ENCODE data around the gene CYP4F3. TPM values are rescaled to one million over a fixed set of nuclear protein-coding genes. Genes with fewer than 3 reads are reported as not detected.
"Not testable (repeated sequence)": the region's sequence is repeated elsewhere in the genome, so short reads cannot be mapped to it uniquely, and the experiment has no call there.

Gene CYP4F3
- total RNA-seq, 1 donor from 2014 or later = 0.24 TPM

DNA sequence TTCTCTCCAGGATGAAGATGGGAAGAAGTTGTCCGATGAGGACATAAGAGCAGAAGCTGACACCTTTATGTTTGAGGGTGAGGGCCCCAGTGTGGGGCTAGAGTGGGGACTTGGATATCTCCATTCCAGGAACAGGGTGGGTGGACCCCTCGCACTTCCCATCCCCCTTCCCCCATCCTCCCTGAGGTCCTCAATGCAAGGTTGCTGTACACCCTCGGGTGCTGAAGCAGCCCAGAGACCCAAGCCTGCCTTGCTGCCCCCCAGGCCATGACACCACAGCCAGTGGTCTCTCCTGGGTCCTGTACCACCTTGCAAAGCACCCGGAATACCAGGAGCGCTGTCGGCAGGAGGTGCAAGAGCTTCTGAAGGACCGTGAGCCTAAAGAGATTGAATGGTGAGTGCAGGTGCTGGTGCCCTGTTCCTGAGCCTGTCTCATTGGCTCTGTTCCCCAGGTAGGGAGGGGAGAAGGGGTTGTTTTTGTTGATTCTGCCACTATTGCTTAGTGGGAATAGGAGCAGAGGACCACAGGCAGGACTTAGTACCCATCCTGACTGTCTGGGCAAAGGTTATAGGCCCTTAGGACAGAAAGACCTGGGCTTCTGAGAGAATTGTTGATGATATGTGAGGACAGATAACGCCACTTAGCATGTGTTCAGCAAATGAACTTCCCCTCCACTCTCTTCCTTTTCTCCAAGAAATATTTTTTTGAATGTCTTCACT is 12.0 kb downstream of the CYP4F3 start:
- DNase-seq = no peak
- no peak for ATAC-seq (ENCODE audit: poor library complexity)
- intact Hi-C loops (cut with DNase I) = no loop called here

DNA sequence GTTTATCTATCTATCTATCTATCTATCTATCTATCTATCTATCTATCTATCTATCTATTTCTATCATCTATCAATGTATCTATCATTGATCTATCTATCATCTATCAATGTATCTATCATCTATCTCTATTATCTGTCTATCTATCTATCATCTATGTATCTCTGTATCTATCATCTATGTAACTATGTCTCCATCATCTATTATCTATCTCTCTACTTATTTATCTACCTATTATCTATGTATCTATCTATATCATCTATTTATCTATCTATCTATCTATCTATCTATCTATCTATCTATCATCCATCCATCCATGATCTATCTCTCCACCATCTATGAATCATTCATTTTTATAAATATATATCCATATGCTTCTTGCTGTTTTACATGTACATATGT is 15.8 kb downstream of the CYP4F3 start:
- intact Hi-C loops (cut with DNase I) = no loop called here
- ATAC-seq (ENCODE audit: poor library complexity) (no peak), DNase-seq (no peak)

DNA sequence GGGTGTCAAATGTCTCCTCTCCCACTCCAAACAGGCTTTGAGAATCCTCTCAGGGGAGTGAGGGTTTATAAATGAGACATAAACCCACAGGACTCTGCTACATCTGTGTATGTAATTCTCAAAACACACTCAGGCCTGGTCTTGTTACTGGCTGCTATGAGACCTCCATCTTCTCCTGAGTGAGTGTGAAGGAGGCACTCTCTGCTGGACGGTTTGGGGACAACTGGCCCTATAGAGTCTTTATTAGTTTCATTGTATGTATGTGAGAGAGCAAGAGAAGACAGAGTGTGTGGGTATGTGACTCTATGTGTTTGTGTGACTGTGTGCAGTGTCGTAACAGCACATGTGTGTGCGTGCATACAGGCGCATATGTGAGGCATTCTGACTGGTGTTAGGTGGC is 22.6 kb downstream of the CYP4F3 start:
- intact Hi-C loops (cut with DNase I) = no loop called here
- no peak for ATAC-seq (ENCODE audit: poor library complexity)

DNA sequence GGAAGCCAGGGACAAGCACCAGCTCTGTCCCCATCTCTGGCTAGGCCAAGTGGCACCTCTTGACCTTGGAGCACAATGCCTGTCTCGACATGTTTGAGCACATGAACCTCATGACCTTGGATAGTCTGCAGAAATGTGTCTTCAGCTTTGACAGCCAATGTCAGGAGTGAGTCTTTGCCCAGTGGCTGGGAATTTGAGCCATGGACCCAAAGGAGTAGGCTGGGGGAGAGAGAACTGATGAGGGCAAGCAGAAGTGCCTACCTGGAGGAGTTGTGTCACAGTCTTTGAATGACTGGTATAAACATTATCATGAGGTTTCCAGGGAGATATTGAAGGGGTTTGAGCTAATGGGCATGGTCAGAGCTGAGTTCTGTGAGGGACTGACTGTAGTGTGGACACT is 25.5 kb downstream of the CYP4F3 start:
- intact Hi-C loops (cut with DNase I) = no loop called here
- ATAC-seq (ENCODE audit: poor library complexity) (no peak), DNase-seq (no peak)

More for the DNA sequence above, 22.6 kb downstream of the CYP4F3 start:
- no peak for DNase-seq

- ATAC-seq (ENCODE audit: poor library complexity) (no peak), DNase-seq (peak; percentile 44)
- intact Hi-C loops (cut with DNase I) = no loop called here
These were observed 26.2 kb downstream of the CYP4F3 start for GRCh38 chr19:15666883-15667282.

GRCh38 chr19:15669440-15669839 is 28.7 kb downstream of the CYP4F3 start:
- intact Hi-C loops (cut with DNase I) = no loop called here
- no peak for ATAC-seq (ENCODE audit: poor library complexity)

DNA sequence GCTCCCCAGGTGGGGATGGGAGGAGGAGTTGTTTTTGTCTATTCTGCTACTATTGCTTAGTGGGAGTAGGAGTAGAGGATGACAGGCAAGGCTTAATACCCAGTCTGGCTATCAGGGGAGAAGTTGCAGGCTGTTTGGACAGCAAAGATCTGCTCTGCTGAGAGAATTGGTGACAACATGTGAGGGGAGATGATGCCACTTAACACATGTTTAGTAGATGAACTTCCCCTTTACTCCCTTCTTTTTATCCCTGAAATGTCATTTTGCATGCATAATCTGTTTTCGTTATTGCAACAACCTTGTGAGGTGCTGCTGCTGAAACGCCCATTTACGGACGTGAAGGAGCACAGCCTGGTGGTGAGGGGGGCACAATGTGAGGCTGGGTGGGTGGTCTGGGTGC is 29.2 kb downstream of the CYP4F3 start:
- ATAC-seq (ENCODE audit: poor library complexity) (no peak), DNase-seq (no peak)
- intact Hi-C loops (cut with DNase I) = no loop called here

More at GRCh38 chr19:15669440-15669839, 28.7 kb downstream of the CYP4F3 start:
- DNase-seq = no peak

DNA sequence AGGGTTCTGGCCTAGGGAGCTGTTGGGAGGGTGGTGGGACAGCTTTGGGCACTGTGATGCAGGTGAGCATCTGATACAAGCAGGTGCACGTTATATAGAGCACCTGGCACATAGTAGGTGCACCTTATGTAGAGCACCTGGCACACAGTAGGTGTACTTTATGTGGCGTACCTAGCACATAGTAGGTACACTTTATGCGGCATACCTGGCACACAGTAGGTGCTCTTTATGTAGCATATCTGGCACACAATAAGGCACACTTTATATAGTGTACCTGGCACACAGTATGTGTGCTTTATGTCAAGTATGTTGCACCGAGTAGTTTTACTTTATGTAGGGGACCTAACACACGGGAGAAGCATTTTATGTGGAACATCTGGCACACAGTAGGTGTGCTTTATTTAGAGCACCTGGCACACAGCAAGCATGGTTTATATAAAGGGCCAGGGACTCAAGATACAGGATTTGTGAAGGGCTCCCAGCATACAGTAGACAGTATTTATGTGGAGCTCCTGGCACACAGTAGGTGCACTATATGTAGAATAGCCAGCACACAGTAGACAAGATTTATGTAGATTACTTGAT is 30.6 kb downstream of the CYP4F3 start:
- intact Hi-C loops (cut with DNase I) = no loop called here
- DNase-seq (no peak), ATAC-seq (ENCODE audit: poor library complexity) (no peak)

DNA sequence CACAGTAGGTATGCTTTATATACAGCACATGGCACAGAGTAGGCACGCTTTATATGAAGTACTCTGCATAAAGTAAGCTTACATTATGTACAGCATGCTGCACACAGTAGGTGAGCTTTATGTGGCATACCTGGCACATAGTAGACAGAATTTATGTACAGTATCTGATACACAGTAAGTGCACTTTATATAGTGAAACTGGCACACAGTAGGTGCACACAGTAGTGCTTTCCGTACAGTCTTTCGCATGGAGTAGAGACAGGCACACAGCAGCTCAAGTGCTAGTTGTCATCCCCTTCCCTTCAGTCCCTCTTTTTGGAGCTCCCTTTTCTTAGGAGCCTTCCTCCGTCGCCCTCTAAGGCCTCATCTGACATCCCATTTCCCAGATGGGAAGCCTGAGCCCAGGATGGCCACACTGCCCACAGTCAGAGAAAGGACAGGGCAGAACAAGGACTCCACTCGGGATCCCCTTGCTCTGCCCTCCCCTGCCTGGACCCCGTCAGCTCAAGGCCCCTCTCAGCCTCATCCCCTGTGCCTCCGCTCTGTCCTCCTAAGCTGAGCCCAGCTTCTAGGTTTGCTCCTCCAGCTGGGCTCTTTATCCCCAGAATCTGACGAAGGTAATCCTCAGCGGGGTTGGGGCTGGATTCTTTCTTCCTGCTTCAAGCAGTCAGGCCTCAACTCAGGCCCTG is 31.3 kb downstream of the CYP4F3 start:
- DNase-seq = no peak
- intact Hi-C loops (cut with DNase I) = no loop called here
- ATAC-seq (ENCODE audit: poor library complexity) = no peak

- intact Hi-C loops (cut with DNase I) = no loop called here
- DNase-seq = peak; percentile 92
- ATAC-seq (ENCODE audit: poor library complexity) = peak; percentile 99
These were observed 32.0 kb downstream of the CYP4F3 start, which contains the start of gene CYP4F12 for GRCh38 chr19:15672580-15673175. CYP4F12 (plus strand) TSS chr19:15673087; CDS start chr19:15673530, 443 bp downstream.

GRCh38 chr19:15673176-15673654 is 32.5 kb downstream of the CYP4F3 start:
- intact Hi-C loops (cut with DNase I) = no loop called here
- DNase-seq = peak; percentile 43
- peak; percentile 42 for ATAC-seq (ENCODE audit: poor library complexity)

- intact Hi-C loops (cut with DNase I) = no loop called here
- ATAC-seq (ENCODE audit: poor library complexity) (no peak), DNase-seq (no peak)
These were observed 34.9 kb downstream of the CYP4F3 start for GRCh38 chr19:15675560-15675959.

- intact Hi-C loops (cut with DNase I) = no loop called here
- no peak for DNase-seq
- no peak for ATAC-seq (ENCODE audit: poor library complexity)
These were observed 38.4 kb downstream of the CYP4F3 start for GRCh38 chr19:15679089-15679488.

- intact Hi-C loops (cut with DNase I); DNase-seq; ATAC-seq (ENCODE audit: poor library complexity): not testable (repeated sequence)
These were observed 39.2 kb downstream of the CYP4F3 start for GRCh38 chr19:15679865-15680264.

GRCh38 chr19:15680478-15681322 is 40.0 kb downstream of the CYP4F3 start:
- no peak for ATAC-seq (ENCODE audit: poor library complexity)
- DNase-seq = no peak
- intact Hi-C loops (cut with DNase I) = no loop called here

DNA sequence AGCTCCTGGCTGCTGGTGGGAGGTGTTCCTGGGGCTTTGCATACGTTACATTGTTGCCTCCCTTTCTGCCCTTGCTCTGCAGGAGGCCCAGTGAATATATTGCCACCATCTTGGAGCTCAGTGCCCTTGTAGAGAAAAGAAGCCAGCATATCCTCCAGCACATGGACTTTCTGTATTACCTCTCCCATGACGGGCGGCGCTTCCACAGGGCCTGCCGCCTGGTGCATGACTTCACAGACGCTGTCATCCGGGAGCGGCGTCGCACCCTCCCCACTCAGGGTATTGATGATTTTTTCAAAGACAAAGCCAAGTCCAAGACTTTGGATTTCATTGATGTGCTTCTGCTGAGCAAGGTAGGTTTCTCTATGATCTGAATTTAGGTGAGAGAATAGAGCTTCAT is 42.7 kb downstream of the CYP4F3 start:
- DNase-seq (no peak), ATAC-seq (ENCODE audit: poor library complexity) (no peak)
- intact Hi-C loops (cut with DNase I) = no loop called here

DNA sequence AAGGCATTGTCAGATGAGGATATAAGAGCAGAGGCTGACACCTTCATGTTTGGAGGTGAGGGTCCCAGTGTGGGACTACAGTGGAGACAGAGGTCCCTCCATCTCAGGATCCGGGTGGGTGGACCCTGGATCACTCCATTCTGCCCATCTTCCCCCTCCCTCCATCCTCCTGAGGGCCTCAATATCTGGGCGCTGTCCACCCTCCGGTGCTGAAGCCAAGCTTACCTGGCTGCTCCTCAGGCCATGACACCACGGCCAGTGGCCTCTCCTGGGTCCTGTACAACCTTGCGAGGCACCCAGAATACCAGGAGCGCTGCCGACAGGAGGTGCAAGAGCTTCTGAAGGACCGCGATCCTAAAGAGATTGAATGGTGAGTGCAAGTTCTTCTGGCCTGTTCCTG is 44.1 kb downstream of the CYP4F3 start:
- intact Hi-C loops (cut with DNase I) = no loop called here
- ATAC-seq (ENCODE audit: poor library complexity) (no peak), DNase-seq (no peak)

GRCh38 chr19:15696654-15697194 is 56.0 kb downstream of the CYP4F3 start:
- ATAC-seq (ENCODE audit: poor library complexity) (no peak), DNase-seq (no peak)
- intact Hi-C loops (cut with DNase I) = no loop called here

Data from Right ventricle myocardium superior (tissue), 1 donor.